Aorta (tissue), 5 donors: ENCODE data around the gene BCL2L2. TPM values are rescaled to one million over a fixed set of nuclear protein-coding genes. Genes with fewer than 3 reads are reported as not detected.
"Not testable (repeated sequence)": the region's sequence is repeated elsewhere in the genome, so short reads cannot be mapped to it uniquely, and the experiment has no call there.

Experiments used
- ATAC-seq: fragments of 200-7000 bp; cut with Tn5 transposase; one replicate; pipeline ENCODE4 v1.9.1; 2022; ENCODE audit warnings: moderate library complexity; ENCODE audit not compliant: low FRiP score
- DNase-seq, 2 donors: peaks; one replicate each; pipeline ENCODE4 v3.0.0-alpha.2; 2020
- H3K27ac ChIP-seq, 2 donors: one replicate each; pipeline ENCODE4 v1.5.1; 2013; ENCODE audit warnings: low read length in 2 of 2, mild to moderate bottlenecking in 2 of 2, moderate library complexity in 2 of 2, control low read depth in 1 of 2, inconsistent platforms in 1 of 2, low read depth in 1 of 2
- H3K27me3 ChIP-seq, 2 donors: one replicate each; pipeline ENCODE4 v1.6.1; 2013; ENCODE audit warnings: control low read depth in 1 of 2, low read length in 1 of 2, mild to moderate bottlenecking in 1 of 2, moderate library complexity in 1 of 2; ENCODE audit not compliant: insufficient read depth in 2 of 2, control insufficient read depth in 1 of 2
- H3K36me3 ChIP-seq, 2 donors: one replicate each; pipeline ENCODE4 v1.6.1; 2013; ENCODE audit warnings: control low read depth in 1 of 2, low read length in 1 of 2, mild to moderate bottlenecking in 1 of 2; ENCODE audit not compliant: insufficient read depth in 2 of 2, control insufficient read depth in 1 of 2
- H3K4me1 ChIP-seq, 2 donors: one replicate each; pipeline ENCODE4 v1.6.1; 2013; ENCODE audit warnings: low read length in 2 of 2, control low read depth in 1 of 2, mild to moderate bottlenecking in 1 of 2, moderate library complexity in 1 of 2; ENCODE audit not compliant: insufficient read depth in 2 of 2, control insufficient read depth in 1 of 2
- H3K4me3 ChIP-seq, 2 donors: one replicate each; pipeline ENCODE4 v1.5.1; 2013; ENCODE audit warnings: low read length in 2 of 2, control low read depth in 1 of 2, mild to moderate bottlenecking in 1 of 2
- H3K9me3 ChIP-seq: one replicate; pipeline ENCODE4 v1.6.1; 2013; ENCODE audit warnings: mild to moderate bottlenecking, low read length; ENCODE audit not compliant: control insufficient read depth
- WGBS, 2 donors: extraction: QIAGEN DNeasy Blood & Tissue Kit; methylation state at CpG; one replicate each; pipeline ENCODE4 v1.1.7; 2013; 5-methylcytosine and 5-hydroxymethylcytosine counted together
- intact Hi-C, 2 donors: fragments of 100-400 bp; cut with DNase I; formaldehyde crosslinking; loops; one replicate each; pipeline versions ENCODE4 v1.14.2 to v1.15.0; 2022
- polyA plus RNA-seq, 2 donors: library from polyadenylated mRNA; stranded (reverse); fragments of 200-250 nt; gene quantifications; one replicate each; pipeline ENCODE4 v1.2.3, GENCODE V29; 2013
- total RNA-seq, 2 donors: library from RNA; stranded (reverse); fragmentation: NEBNext Ultra II Directional; extraction: Animal tissue kit (Norgen Biotek cat#: 25700); gene quantifications; one replicate each; pipeline ENCODE4 v1.2.1, GENCODE V29; 2021
- donor health status: healthy with polysubstance abuse.
- donor health status: Bipolar disorder and iron deficiency.
- donor health status: DM: no; HTN: no; CAD: no.
- donor health status: DM: no; HTN: no; CAD: no.
- donor health status: DM: yes; HTN: yes; CAD: no.

BCL2L2 gene
- total and polyA plus RNA-seq, 4 donors: 66.1 to 114 (median 69.7) TPM

GRCh38 chr14:23321572-23322547, 15.2 kb downstream of the BCL2L2 start:
- intact Hi-C loops: loop anchor here (5.0 to 10.0 kb wide), 4 partner anchors 45 to 243 kb away; partner anchors contain the start of genes AP1G2 (in 1 of the 2), EFS (in 1 of the 2), NGDN (in 1 of the 2) and THTPA (in 1 of the 2)
- H3K36me3 ChIP-seq: peaks cover 2 to 7% of the 10 kb centered on the region in 2 donors
- no peaks in the 10 kb centered on the region for H3K4me1 ChIP-seq
- H3K9me3 ChIP-seq: no peaks in the 10 kb centered on the region
- DNase-seq (peak; percentile 72 to 86), ATAC-seq (peak; percentile 17)
- H3K27me3 ChIP-seq: no peaks in the 10 kb centered on the region
- WGBS, 2 donors: 1% methylated on average over 44 to 64 of the region's 64 CpGs
- peak overlapping the region; percentile 81 to 91 for H3K4me3 ChIP-seq
- peak overlapping the region; percentile 66 to 73 for H3K27ac ChIP-seq

GRCh38 chr14:23322568-23323517, 16.2 kb downstream of the BCL2L2 start:
- Histone ChIP-seq H3K4me3 (peak overlapping the region in 1 of 2 donors; percentile 81), H3K4me1 (no peaks in the 10 kb centered on the region), H3K27ac (no peak overlapping the region), H3K9me3 (no peaks in the 10 kb centered on the region), H3K27me3 (no peaks in the 10 kb centered on the region), H3K36me3 (peaks cover 2 to 7% of the 10 kb centered on the region in 2 donors)
- WGBS, 2 donors: 46% methylated on average over 10 of the region's 10 CpGs
- DNase-seq: no peak
- intact Hi-C loops: loop anchor here (5.0 to 10.0 kb wide), 4 partner anchors 44 to 242 kb away; partner anchors contain the start of genes AP1G2 (in 1 of the 2), EFS (in 1 of the 2), NGDN (in 1 of the 2) and THTPA (in 1 of the 2)
- no peak for ATAC-seq

GRCh38 chr14:23323838-23324454, 17.3 kb downstream of the BCL2L2 start:
- intact Hi-C loops: loop anchor here (5.0 to 10.0 kb wide), 4 partner anchors 43 to 241 kb away; partner anchors contain the start of genes AP1G2 (in 1 of the 2), EFS (in 1 of the 2), NGDN (in 1 of the 2) and THTPA (in 1 of the 2)
- Histone ChIP-seq H3K27me3 (no peaks in the 10 kb centered on the region), H3K36me3 (peaks cover 2 to 7% of the 10 kb centered on the region in 2 donors), H3K27ac (no peak overlapping the region), H3K4me1 (no peaks in the 10 kb centered on the region), H3K9me3 (no peaks in the 10 kb centered on the region), H3K4me3 (no peak overlapping the region)
- DNase-seq (no peak), ATAC-seq (no peak)
- 85 to 86% methylated on average over 18 of the region's 18 CpGs for WGBS, 2 donors

- peaks cover 2 to 7% of the 10 kb centered on the region in 2 donors for H3K36me3 ChIP-seq
- intact Hi-C loops: loop anchor here (5.0 to 10.0 kb wide), 4 partner anchors 43 to 240 kb away; partner anchors contain the start of genes AP1G2 (in 1 of the 2), EFS (in 1 of the 2), NGDN (in 1 of the 2) and THTPA (in 1 of the 2)
- no peaks in the 10 kb centered on the region for H3K9me3 ChIP-seq
- WGBS, 2 donors: 79 to 82% methylated on average over 2 of the region's 2 CpGs
- H3K4me1 ChIP-seq: no peaks in the 10 kb centered on the region
- no peaks in the 10 kb centered on the region for H3K27me3 ChIP-seq
- DNase-seq (no peak), ATAC-seq (no peak)
- H3K4me3 ChIP-seq: no peak overlapping the region
- no peak overlapping the region for H3K27ac ChIP-seq
Observed at GRCh38 chr14:23324455-23324846, 17.8 kb downstream of the BCL2L2 start.

GRCh38 chr14:23324993-23325392, 18.4 kb downstream of the BCL2L2 start:
- ATAC-seq (no peak), DNase-seq (no peak)
- WGBS, 2 donors: 73 to 79% methylated on average over 7 of the region's 7 CpGs
- no peaks in the 10 kb centered on the region for H3K27me3 ChIP-seq
- H3K4me3 ChIP-seq: no peak overlapping the region
- H3K4me1 ChIP-seq: no peaks in the 10 kb centered on the region
- peaks cover 2 to 7% of the 10 kb centered on the region in 2 donors for H3K36me3 ChIP-seq
- no peak overlapping the region for H3K27ac ChIP-seq
- intact Hi-C loops: loop anchor here (5.0 to 10.0 kb wide), 5 partner anchors 42 to 240 kb away; partner anchors contain the start of genes AP1G2 (in 1 of the 2), EFS (in 1 of the 2), NGDN (in 1 of the 2) and THTPA (in 1 of the 2)
- no peaks in the 10 kb centered on the region for H3K9me3 ChIP-seq

- H3K27me3 ChIP-seq, ATAC-seq, H3K27ac ChIP-seq, H3K9me3 ChIP-seq, DNase-seq, H3K36me3 ChIP-seq, H3K4me3 ChIP-seq, H3K4me1 ChIP-seq: not testable (repeated sequence)
- intact Hi-C loops: loop anchor here (2.0 to 10.0 kb wide), 4 partner anchors 57 to 239 kb away; partner anchors contain the start of genes AP1G2 (in 1 of the 2), THTPA (in 1 of the 2) and ZFHX2 (in 1 of the 2)
- WGBS, 2 donors: 93 to 95% methylated on average over 5 of the region's 5 CpGs
Observed at GRCh38 chr14:23325746-23326145, 19.1 kb downstream of the BCL2L2 start.

- intact Hi-C loops: loop anchor here (2.0 to 10.0 kb wide), 4 partner anchors 56 to 238 kb away; partner anchors contain the start of genes AP1G2 (in 1 of the 2), THTPA (in 1 of the 2) and ZFHX2 (in 1 of the 2)
- DNase-seq (no peak), ATAC-seq (no peak)
- Histone ChIP-seq H3K27ac (no peak overlapping the region), H3K4me3 (no peak overlapping the region), H3K4me1 (no peaks in the 10 kb centered on the region), H3K27me3 (no peaks in the 10 kb centered on the region), H3K36me3 (peaks cover 2 to 7% of the 10 kb centered on the region in 2 donors), H3K9me3 (no peaks in the 10 kb centered on the region)
- WGBS, 2 donors: 68 to 72% methylated on average over 13 of the region's 13 CpGs
Observed at GRCh38 chr14:23326491-23327332, 20.1 kb downstream of the BCL2L2 start.
